Stimulated activated CD4-positive, alpha-beta T cell treated with anti-CD3 and anti-CD28 coated beads, Interleukin-12 subunit alpha, Interleukin-12 subunit beta, amount 100 ng/mL, for 48 hours (primary cell): ENCODE data around the gene A4GALT.

Source experiments
- DNase-seq, 3 donors: peaks; one replicate each; pipeline ENCODE4 v3.0.0-alpha.2; 2020; ENCODE audit warnings: low read depth in 2 of 3, low spot score in 1 of 3

A4GALT gene

GRCh38 chr22:42704896-42705295 is 15.8 kb downstream of the A4GALT start:
- DNase-seq: no peak

- no peak for DNase-seq
These were observed 18.0 kb downstream of the A4GALT start for GRCh38 chr22:42702675-42703074.

- DNase-seq: no peak
These were observed 19.0 kb downstream of the A4GALT start for GRCh38 chr22:42701694-42702093.

GRCh38 chr22:42700901-42701300 is 19.8 kb downstream of the A4GALT start:
- DNase-seq: no peak

- no peak for DNase-seq
These were observed 20.3 kb downstream of the A4GALT start for GRCh38 chr22:42700355-42700754.

GRCh38 chr22:42699976-42700352 is 20.7 kb downstream of the A4GALT start:
- no peak for DNase-seq

- no peak for DNase-seq
These were observed 21.2 kb downstream of the A4GALT start for GRCh38 chr22:42699281-42699975.

- DNase-seq: no peak
These were observed 23.1 kb downstream of the A4GALT start for GRCh38 chr22:42697542-42698013.

GRCh38 chr22:42696331-42696967 is 24.2 kb downstream of the A4GALT start:
- DNase-seq: no peak

- no peak for DNase-seq
These were observed 25.4 kb downstream of the A4GALT start for GRCh38 chr22:42695294-42695693.

- no peak for DNase-seq
These were observed 26.6 kb downstream of the A4GALT start for GRCh38 chr22:42693763-42694683.

GRCh38 chr22:42693055-42693762 is 27.5 kb downstream of the A4GALT start:
- no peak for DNase-seq

GRCh38 chr22:42692239-42693054 is 28.2 kb downstream of the A4GALT start:
- no peak for DNase-seq

GRCh38 chr22:42691440-42691839 is 29.2 kb downstream of the A4GALT start:
- DNase-seq: no peak

- no peak for DNase-seq
These were observed 32.1 kb downstream of the A4GALT start for GRCh38 chr22:42688241-42689211.

GRCh38 chr22:42686756-42687491 is 33.7 kb downstream of the A4GALT start:
- no peak for DNase-seq

GRCh38 chr22:42685941-42686653 is 34.6 kb downstream of the A4GALT start:
- no peak for DNase-seq
